Neural cell (in vitro differentiated cells): ENCODE measurements around the gene PSD2. TPM values are rescaled to one million over a fixed set of nuclear protein-coding genes. Genes with fewer than 3 reads are reported as not detected.

Experiments used
- H2AFZ ChIP-seq: fragments of 200-600, 300-800 bp; sonication (generic), shearing (Covaris generic); 2 replicates; pipeline ENCODE4 v1.6.0; 2014; ENCODE audit warnings: low read depth, mild to moderate bottlenecking, antibody characterized with exemption, low read length, moderate library complexity
- H3F3A ChIP-seq: fragments of 200-600 bp; shearing (Covaris generic); 2 replicates; pipeline ENCODE4 v1.6.1; 2016; ENCODE audit warnings: mild to moderate bottlenecking, moderate library complexity, mixed read lengths, antibody characterized with exemption, low read length; ENCODE audit not compliant: insufficient read depth, poor library complexity, severe bottlenecking
- H3K27ac ChIP-seq: fragments of 200-600, 300-800 bp; sonication (generic), shearing (Covaris generic); 2 replicates; pipeline ENCODE4 v1.5.1; 2014; ENCODE audit warnings: mild to moderate bottlenecking, low read length, moderate library complexity
- H3K27me3 ChIP-seq: fragments of 300-800, 200-600 bp; sonication (generic), shearing (Covaris generic); 2 replicates; pipeline ENCODE4 v1.6.0; 2014; ENCODE audit warnings: mild to moderate bottlenecking, low read depth, low read length, moderate library complexity; ENCODE audit not compliant: insufficient read depth
- H3K36me3 ChIP-seq: fragments of 300-800, 200-600 bp; sonication (generic), shearing (Covaris generic); 2 replicates; pipeline ENCODE4 v1.5.1; 2014; ENCODE audit warnings: mild to moderate bottlenecking, antibody characterized with exemption, low read length, moderate library complexity; ENCODE audit not compliant: insufficient read depth
- H3K4me2 ChIP-seq: fragments of 300-800, 200-600 bp; sonication (generic), shearing (Covaris generic); 2 replicates; pipeline ENCODE4 v1.6.0; 2014; ENCODE audit warnings: mild to moderate bottlenecking, low read length
- H3K4me3 ChIP-seq: fragments of 300-800, 200-600 bp; sonication (generic), shearing (Covaris generic); 2 replicates; pipeline ENCODE4 v1.5.1; 2014; ENCODE audit warnings: mild to moderate bottlenecking, low read length, moderate library complexity
- H3K79me2 ChIP-seq: fragments of 200-600 bp; shearing (Covaris generic); replicated peaks from 2 replicates; pipeline ENCODE4 v1.6.0; 2014; ENCODE audit warnings: mild to moderate bottlenecking, low read length, moderate library complexity; ENCODE audit not compliant: insufficient read depth
- H3K9ac ChIP-seq: fragments of 300-800, 200-600 bp; sonication (generic), shearing (Covaris generic); 2 replicates; pipeline ENCODE4 v1.6.1; 2016; ENCODE audit warnings: mild to moderate bottlenecking, low read length, mixed read lengths
- H3K9me2 ChIP-seq: fragments of 200-600 bp; shearing (Covaris generic); 2 replicates; pipeline ENCODE4 v1.6.1; 2016; ENCODE audit warnings: mild to moderate bottlenecking, low read length, mixed read lengths; ENCODE audit not compliant: insufficient read depth
- H3K9me3 ChIP-seq: fragments of 200-600, 300-800 bp; sonication (generic), shearing (Covaris generic); 2 replicates; pipeline ENCODE4 v1.6.1; 2016; ENCODE audit warnings: mild to moderate bottlenecking, mixed run types, low read length, moderate library complexity, mixed read lengths
- H4K20me1 ChIP-seq: fragments of 200-600 bp; shearing (Covaris generic); 2 replicates; pipeline ENCODE4 v1.6.1; 2016; ENCODE audit warnings: mild to moderate bottlenecking, mixed run types; ENCODE audit not compliant: insufficient read depth
- EP300 ChIP-seq: fragments of 450-650 bp; conservative IDR thresholded peaks from 2 replicates; pipeline ENCODE4 v1.6.1; 2014; ENCODE audit warnings: antibody characterized with exemption, mild to moderate bottlenecking, moderate library complexity; ENCODE audit not compliant: poor library complexity, severe bottlenecking
- EZH2 ChIP-seq: fragments of 200-600, 300-800 bp; shearing (Covaris generic), sonication (generic); IDR thresholded peaks from 2 replicates; pipeline ENCODE4 v1.6.1; 2014; ENCODE audit warnings: antibody characterized with exemption, low read length, borderline replicate concordance, mild to moderate bottlenecking; ENCODE audit not compliant: insufficient read depth, poor library complexity, severe bottlenecking
- MXI1 ChIP-seq: fragments of 450-650 bp; conservative IDR thresholded peaks from 2 replicates; pipeline ENCODE4 v1.6.1; 2014; ENCODE audit warnings: antibody characterized with exemption, mild to moderate bottlenecking; ENCODE audit not compliant: poor library complexity, severe bottlenecking
- POLR2AphosphoS5 ChIP-seq: IDR thresholded peaks from 2 replicates; pipeline ENCODE4 v1.6.1; 2012
- RAD21 ChIP-seq: fragments of 450-650 bp; conservative IDR thresholded peaks from 2 replicates; pipeline ENCODE4 v1.6.1; 2014; ENCODE audit warnings: antibody characterized with exemption, mild to moderate bottlenecking, moderate library complexity
- SMC3 ChIP-seq: fragments of 450-650 bp; conservative IDR thresholded peaks from 2 replicates; pipeline ENCODE4 v1.6.1; 2014; ENCODE audit warnings: antibody characterized with exemption, mild to moderate bottlenecking, moderate library complexity; ENCODE audit not compliant: poor library complexity
- TAF1 ChIP-seq: IDR thresholded peaks from 2 replicates; pipeline ENCODE4 v1.6.1; 2012; ENCODE audit warnings: low read depth
- polyA plus RNA-seq: library from polyadenylated mRNA; depleted of rRNA; stranded (reverse); fragments of >200 nt; gene quantifications from 2 replicates; pipeline ENCODE4 v1.2.3, GENCODE V29; 2014
- TF ChIP-seq, protein P1 (sequence below): fragments of 450-650 bp; IDR thresholded peaks from 2 replicates; pipeline ENCODE4 v1.5.1; 2014; ENCODE audit warnings: antibody characterized with exemption, mild to moderate bottlenecking, moderate library complexity; ENCODE audit not compliant: poor library complexity, severe bottlenecking
- TF ChIP-seq, protein P2 (sequence below): IDR thresholded peaks from 2 replicates; pipeline ENCODE4 v1.6.1; 2012; ENCODE audit warnings: borderline replicate concordance

PSD2 gene
- polyA plus RNA-seq, 1 donor from 2014 or later, result 33.4 TPM

DNA sequence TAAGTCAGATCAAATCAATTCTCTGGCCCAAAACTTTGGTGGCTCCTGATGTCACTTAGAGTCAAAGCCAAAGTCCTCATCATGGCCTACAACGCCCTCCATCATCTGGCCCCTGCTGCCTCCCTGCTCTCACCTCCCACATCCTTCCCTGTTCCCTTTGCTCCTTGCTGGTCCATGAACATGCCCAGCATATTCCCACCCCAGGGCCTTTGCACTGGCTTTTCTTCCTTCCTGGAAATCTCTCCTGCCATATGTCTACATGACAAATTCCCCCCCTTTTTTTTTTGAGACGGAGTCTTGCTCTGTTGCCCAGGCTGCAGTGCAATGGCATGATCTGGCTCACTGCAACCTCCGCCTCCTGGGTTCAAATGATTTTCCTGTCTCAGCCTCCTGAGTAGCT, 11.1 kb upstream of the PSD2 start:
- Histone ChIP-seq H3K79me2 (no peaks in the 10 kb centered on the region), H3K9ac (no peak overlapping the region), H3K27me3 (no peaks in the 10 kb centered on the region), H3K27ac (no peak overlapping the region), H3K4me2 (no peak overlapping the region), H3K36me3 (no peaks in the 10 kb centered on the region), H3K9me3 (no peaks in the 10 kb centered on the region), H3F3A (no peaks in the 10 kb centered on the region), H3K4me3 (no peak overlapping the region), H3K9me2 (no peaks in the 10 kb centered on the region), H2AFZ (no peak overlapping the region), H4K20me1 (no peaks in the 10 kb centered on the region)
- no peak for TF ChIP-seq POLR2AphosphoS5
- no peak for TF ChIP-seq RAD21
- no peak for TF ChIP-seq EZH2
- no peak for TF ChIP-seq SMC3
- TF ChIP-seq, protein P1, sequence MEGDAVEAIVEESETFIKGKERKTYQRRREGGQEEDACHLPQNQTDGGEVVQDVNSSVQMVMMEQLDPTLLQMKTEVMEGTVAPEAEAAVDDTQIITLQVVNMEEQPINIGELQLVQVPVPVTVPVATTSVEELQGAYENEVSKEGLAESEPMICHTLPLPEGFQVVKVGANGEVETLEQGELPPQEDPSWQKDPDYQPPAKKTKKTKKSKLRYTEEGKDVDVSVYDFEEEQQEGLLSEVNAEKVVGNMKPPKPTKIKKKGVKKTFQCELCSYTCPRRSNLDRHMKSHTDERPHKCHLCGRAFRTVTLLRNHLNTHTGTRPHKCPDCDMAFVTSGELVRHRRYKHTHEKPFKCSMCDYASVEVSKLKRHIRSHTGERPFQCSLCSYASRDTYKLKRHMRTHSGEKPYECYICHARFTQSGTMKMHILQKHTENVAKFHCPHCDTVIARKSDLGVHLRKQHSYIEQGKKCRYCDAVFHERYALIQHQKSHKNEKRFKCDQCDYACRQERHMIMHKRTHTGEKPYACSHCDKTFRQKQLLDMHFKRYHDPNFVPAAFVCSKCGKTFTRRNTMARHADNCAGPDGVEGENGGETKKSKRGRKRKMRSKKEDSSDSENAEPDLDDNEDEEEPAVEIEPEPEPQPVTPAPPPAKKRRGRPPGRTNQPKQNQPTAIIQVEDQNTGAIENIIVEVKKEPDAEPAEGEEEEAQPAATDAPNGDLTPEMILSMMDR, result no peak
- TF ChIP-seq TAF1, result no peak
- TF ChIP-seq MXI1, result no peak
- no peak for TF ChIP-seq EP300
- TF ChIP-seq, protein P2, sequence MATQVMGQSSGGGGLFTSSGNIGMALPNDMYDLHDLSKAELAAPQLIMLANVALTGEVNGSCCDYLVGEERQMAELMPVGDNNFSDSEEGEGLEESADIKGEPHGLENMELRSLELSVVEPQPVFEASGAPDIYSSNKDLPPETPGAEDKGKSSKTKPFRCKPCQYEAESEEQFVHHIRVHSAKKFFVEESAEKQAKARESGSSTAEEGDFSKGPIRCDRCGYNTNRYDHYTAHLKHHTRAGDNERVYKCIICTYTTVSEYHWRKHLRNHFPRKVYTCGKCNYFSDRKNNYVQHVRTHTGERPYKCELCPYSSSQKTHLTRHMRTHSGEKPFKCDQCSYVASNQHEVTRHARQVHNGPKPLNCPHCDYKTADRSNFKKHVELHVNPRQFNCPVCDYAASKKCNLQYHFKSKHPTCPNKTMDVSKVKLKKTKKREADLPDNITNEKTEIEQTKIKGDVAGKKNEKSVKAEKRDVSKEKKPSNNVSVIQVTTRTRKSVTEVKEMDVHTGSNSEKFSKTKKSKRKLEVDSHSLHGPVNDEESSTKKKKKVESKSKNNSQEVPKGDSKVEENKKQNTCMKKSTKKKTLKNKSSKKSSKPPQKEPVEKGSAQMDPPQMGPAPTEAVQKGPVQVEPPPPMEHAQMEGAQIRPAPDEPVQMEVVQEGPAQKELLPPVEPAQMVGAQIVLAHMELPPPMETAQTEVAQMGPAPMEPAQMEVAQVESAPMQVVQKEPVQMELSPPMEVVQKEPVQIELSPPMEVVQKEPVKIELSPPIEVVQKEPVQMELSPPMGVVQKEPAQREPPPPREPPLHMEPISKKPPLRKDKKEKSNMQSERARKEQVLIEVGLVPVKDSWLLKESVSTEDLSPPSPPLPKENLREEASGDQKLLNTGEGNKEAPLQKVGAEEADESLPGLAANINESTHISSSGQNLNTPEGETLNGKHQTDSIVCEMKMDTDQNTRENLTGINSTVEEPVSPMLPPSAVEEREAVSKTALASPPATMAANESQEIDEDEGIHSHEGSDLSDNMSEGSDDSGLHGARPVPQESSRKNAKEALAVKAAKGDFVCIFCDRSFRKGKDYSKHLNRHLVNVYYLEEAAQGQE, result no peak

DNA sequence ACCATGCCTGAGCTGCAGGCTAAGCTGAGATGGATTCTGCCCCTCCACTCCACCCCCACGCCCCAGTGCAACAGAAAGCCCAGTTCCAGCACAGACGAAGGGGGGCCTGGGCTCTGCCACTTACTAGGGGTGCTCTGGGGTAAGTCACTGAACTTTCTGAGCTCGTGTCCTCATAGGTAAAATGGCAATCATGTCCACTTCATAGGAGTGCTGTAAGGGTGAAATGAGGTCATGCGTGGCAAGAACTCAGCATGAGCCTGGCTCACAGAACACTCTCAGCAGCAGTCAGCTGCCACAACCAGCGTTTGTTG, 8.4 kb upstream of the PSD2 start:
- Histone ChIP-seq H3K27ac (no peak overlapping the region), H3K9me2 (no peaks in the 10 kb centered on the region), H3K9ac (no peak overlapping the region), H2AFZ (no peak overlapping the region), H3K27me3 (no peaks in the 10 kb centered on the region), H3K9me3 (no peaks in the 10 kb centered on the region), H3K79me2 (no peaks in the 10 kb centered on the region), H3F3A (no peaks in the 10 kb centered on the region), H3K4me2 (no peak overlapping the region), H4K20me1 (no peaks in the 10 kb centered on the region), H3K36me3 (no peaks in the 10 kb centered on the region), H3K4me3 (peak overlapping the region; percentile 70)
- TF ChIP-seq MXI1, result no peak
- no peak for TF ChIP-seq EZH2
- TF ChIP-seq SMC3, result no peak
- TF ChIP-seq, protein P1, result no peak
- no peak for TF ChIP-seq POLR2AphosphoS5
- TF ChIP-seq EP300, result no peak
- TF ChIP-seq TAF1, result no peak
- TF ChIP-seq RAD21, result no peak
- TF ChIP-seq, protein P2, result no peak
